Loucy (cell line): ENCODE measurements around the gene MTCH1.

ENCODE experiments used
- EZH2phosphoT487 ChIP-seq: fragments of 200-600 bp; IDR thresholded peaks from 2 replicates; pipeline ENCODE4 v1.6.1; 2018; ENCODE audit warnings: antibody characterized with exemption, mild to moderate bottlenecking, moderate library complexity, borderline replicate concordance
- TF ChIP-seq, protein P1 (sequence below): fragments of 200-600 bp; sonication (generic); conservative IDR thresholded peaks from 2 replicates; pipeline ENCODE4 v1.5.1; 2014; ENCODE audit warnings: mild to moderate bottlenecking, antibody characterized with exemption, low read length

DNA sequence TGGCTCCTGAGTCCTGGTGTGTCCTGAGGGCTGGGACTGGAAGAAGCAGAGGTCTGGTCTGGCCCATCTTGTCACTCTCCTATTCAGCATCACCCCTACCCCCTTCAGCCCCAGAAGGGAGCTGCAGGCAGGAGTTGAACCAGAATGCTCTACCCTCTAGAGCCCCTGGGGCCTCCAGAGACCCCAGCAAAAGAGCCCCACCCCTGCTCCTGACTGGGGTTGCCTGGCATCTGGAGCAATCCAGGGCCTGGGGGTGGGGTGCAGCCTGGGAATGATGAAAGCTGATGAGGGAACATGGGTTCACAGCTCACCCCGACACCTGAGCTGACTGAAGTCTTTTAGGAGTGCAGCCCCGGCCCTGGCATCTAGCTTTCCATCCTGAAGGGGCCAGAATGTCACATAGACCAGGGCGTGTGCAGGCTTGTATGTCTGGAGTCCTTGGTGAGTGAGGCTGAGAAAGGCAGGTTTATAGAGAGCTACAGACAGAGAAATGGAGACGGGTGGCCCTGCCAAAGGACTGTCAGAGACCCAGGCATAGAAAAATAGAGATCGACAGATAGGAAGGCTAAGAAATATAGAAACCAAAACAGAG, 31.7 kb upstream of the MTCH1 start:
- TF ChIP-seq, protein P1, sequence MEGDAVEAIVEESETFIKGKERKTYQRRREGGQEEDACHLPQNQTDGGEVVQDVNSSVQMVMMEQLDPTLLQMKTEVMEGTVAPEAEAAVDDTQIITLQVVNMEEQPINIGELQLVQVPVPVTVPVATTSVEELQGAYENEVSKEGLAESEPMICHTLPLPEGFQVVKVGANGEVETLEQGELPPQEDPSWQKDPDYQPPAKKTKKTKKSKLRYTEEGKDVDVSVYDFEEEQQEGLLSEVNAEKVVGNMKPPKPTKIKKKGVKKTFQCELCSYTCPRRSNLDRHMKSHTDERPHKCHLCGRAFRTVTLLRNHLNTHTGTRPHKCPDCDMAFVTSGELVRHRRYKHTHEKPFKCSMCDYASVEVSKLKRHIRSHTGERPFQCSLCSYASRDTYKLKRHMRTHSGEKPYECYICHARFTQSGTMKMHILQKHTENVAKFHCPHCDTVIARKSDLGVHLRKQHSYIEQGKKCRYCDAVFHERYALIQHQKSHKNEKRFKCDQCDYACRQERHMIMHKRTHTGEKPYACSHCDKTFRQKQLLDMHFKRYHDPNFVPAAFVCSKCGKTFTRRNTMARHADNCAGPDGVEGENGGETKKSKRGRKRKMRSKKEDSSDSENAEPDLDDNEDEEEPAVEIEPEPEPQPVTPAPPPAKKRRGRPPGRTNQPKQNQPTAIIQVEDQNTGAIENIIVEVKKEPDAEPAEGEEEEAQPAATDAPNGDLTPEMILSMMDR = no peak
- no peak for TF ChIP-seq EZH2phosphoT487
